Left renal cortex interstitium (tissue), 4 donors: ENCODE data around the gene ZBED4. TPM values are rescaled to one million over a fixed set of nuclear protein-coding genes. Genes with fewer than 3 reads are reported as not detected.

ENCODE experiments used
- DNase-seq, 4 donors: peaks; one replicate each; pipeline ENCODE4 v3.0.0-alpha.2; 2013; ENCODE audit warnings: low read depth in 4 of 4, low spot score in 2 of 4, missing footprints in 1 of 4
- polyA plus RNA-seq, 4 donors: library from polyadenylated mRNA; unstranded; fragments of 120-200 nt; gene quantifications; one replicate each; pipeline ENCODE4 v1.2.1, GENCODE V29; 2013; ENCODE audit not compliant: insufficient read length in 4 of 4

ZBED4 gene
- polyA plus RNA-seq, 4 donors, result 15.9 to 19.1 (median 17.1) TPM

DNA sequence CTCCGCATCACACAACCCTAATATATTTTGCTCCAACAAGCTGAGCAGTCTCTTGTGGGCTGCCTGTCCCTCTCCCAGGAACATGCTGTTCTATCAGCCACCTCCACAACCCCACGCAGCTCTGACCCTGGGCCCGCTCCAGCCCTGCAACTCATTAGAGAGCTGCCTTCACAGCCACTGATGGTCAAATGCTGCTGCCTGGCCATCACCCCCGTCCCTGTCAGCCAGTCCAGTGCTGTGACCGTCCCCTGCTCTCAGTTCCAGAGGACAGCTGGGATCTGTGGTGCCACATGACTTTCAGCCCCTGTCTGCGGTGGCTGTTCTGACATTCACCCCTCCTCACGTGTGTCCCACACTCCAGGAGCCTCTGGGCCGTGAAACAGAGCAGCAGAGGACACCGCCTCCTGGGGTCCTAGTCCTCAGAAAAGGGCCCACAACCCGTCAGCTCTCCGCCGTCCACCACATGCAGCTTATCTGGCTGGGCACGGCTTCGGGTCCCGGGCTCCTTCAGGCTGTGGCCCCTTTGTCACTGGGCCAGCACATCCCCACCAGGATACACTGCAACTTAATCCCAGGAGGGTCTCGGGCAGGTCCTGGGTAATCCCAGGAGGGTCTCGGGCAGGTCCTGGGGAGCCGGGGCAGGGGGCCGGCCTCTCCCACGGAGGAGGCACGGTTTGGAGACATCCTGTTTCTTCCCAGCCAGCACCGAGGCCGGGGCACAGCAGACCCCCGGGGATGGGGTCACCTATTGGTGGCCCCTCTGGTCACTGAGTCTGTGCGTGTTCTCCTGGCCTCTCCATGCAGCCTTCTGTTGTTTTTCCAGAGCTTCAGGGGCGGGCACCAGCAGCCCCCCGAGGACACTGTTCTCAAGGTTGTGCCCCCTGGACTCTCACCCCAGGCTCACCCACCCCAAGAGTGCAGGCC is 79.9 kb downstream of the ZBED4 start:
- DNase-seq, result no peak

DNA sequence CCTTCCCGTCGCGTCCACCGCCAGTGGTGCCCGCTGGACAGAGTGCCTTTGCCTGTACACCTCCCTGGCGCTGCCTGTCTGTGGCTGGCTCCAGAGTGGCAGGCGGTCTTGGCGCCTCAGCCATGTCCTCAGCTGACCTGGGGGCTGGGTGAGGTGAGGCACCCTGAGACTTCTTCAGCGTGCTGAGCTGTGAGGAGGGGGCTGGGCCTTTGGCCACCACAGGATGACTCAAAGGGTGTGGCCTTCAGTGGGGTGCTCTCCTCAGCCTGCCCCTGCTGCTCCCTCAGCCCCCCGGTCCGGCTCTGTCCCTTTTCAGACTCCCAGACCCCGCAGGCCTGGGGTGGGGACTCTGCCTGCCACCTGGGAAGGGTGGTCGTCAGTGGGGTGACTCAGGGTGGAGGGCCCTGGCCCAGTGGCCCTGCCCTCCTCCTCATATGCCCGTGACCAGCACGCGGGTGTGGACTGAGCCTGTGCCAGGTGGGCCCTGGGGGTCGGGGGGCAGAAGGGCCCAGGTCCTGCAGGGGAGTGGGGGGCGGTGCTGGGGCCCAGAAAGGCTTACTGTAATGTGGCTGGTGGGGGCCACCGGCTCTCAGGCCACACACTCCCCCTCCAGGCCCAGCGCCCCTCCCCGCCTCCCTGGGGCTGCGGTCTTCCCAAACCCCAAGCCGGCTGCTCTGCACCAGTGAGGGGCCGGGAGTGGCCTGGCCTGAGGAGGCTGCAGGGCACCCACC is 80.7 kb downstream of the ZBED4 start:
- DNase-seq, result no peak

DNA sequence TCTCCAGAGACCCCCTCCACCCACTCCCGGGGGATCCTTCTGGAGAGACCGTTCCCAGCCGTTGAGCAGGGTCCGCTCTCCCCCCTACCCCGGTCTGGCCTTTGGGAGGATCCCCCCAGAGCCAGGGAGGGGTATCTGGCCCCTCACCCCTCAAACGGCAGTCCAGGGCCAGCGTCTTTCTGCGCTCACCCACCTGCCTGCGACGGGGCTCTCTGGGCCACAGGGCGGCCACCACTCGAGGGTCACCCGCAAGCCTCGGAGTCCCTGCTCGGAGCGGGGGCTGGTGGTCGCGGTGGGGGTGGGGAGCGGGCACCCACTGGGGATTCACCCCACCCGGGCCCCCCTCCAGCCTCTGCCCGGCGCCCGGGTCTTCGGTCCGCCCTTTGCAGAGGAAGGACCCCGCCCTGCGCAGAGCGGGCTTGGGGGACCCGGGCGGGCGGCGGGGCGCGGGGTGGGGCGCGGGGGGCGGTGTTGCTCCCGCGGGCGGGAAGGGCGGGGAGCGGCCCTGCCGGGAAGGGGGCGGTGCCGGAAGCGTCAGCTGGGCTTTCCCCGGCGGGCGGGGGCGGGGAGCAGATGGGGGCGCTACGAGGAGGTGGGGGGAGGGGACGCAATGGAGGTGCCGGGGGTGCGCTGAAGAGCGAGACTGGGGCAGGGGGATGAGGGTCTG is 81.4 kb downstream of the ZBED4 start:
- no peak for DNase-seq

DNA sequence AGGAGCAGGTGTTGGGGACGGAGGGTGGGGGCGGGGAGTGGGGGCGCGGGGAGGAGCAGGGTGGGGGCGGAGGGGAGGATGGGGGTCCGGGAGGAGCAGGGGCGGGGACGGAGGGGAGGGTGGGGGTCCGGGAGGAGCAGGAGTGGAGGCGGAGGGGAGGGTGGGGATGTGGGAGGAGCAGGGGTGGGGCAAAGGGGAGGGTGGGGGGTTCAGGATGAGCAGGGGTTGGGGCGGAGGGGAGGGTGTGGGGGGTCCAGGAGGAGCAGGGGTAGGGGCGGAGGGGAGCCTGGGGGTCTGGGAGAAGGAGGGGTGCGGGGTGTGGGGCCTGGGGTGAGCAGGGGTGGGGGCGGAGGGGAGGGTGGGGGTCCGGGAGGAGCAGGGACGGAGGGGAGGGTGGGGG is 81.9 kb downstream of the ZBED4 start:
- DNase-seq, result no peak

DNA sequence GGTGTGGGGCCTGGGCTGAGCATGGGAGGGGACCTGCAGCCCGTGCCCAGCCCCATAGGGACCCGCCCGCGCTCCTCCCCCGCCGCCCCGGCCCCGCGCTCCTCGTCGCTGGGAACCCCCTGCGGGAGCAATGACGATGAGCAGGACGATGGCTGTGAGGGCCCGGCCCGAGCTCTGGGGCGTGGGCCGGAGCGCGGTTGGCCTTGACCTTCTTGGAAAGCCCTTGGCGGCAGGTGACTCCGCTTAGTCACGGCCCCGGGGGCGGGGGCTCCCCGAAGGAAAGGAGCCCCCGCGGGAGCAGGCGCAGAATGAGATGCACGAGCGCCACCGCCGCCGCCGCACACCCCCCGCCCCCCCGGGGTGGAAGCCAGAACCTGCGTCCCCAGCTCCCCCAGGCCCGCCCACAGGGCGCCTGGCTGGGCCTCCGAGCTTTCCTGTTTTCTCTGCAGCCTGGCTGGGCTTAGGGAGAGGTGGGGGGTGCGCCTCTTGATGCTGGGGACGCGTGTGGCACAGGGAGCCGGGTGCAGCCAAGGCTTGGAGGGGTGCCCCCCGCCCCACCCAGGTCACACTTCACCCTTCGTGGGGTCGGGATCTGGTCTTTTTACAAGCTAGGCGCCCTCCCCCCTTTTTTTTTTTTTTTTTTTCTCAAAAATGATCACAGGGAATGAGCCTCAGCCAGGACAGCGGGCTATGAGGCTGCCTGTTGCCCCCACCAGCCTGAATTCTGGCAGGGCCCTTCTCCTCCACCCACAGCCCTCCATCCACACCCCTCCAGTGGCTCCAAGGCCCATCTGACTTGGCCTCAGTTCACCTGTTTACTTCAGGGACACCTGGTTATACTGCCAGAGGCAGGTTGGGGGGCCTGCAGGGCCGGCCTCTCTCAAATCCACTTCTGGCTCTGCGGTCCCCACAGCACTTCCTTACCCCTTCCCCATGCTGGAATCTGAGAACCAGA is 82.7 kb downstream of the ZBED4 start:
- no peak for DNase-seq

DNA sequence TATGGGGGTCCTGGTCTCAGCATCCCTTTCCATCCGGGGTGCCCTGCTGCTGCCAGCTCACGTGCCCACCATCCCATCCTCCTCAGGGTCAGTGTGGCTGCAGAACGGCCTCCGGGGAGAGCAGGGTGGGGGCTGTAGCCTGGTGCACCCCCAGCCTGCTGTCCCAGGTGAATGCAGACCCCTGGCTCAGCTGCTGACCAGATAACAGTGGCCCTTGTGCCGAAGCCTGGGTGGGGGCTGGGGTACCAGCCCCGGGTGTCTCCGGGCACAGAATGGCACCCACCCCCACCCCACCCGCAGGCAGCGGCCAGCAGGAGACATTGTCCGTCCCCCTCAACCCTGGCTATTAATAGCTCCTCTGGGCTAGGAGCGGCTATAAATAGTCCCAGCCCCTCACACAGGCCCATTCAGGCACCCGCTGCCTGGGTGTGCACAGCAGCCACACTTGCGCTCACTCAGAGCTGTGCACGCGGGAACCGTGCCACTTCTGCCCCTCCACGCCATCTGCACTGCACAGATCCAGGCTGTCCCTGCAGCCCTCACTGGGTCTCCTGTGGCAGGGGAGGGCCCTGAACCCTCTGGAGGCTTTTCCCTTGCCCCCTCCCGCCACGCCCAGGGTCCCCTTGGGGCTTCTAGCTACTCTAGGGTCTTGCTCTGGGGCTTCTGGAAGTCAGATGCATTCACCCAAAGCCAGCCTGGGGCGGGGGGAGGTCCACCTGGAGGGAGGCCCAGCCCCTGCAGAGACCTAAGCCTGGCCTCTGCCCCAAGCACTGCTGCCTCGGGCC is 83.5 kb downstream of the ZBED4 start:
- no peak for DNase-seq

DNA sequence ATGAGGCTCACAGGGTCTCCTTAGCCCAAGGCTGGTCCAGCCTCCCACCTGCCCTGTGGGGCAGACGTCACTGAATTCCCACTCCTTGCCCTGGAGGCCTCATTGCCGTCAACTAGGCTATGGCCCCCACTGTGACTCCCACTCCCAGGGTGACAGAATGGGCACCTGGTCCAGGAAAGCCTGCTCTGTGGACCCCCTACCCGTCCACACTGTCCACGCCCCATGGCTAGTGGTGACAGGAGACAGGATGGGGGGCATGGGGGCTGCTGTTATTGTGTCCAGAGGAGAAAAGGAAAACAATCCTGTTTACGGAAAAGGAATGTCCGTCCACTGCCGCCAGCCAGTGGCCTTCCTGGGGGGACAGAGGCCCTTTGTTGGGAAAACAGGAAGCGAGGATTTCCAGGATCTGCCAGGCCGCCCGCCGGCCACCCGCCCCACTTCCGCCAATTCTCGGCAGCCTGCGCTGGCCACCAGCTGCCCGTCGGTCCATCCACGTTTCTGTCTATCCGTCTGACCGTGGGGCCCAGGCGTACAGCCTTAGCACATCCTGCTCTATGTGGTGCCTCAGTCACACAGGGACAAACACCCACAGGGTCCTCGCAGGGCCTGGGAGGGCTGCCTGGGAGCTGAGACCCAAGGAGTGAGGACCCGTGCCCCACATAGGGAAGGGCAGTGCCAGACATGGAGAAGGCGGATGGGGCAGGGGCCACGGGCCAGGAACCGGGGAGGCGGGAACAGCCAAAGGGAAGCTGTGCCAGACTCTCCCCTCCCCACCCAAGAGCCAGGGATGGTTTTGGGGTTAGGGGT is 84.3 kb downstream of the ZBED4 start:
- DNase-seq, result no peak

DNA sequence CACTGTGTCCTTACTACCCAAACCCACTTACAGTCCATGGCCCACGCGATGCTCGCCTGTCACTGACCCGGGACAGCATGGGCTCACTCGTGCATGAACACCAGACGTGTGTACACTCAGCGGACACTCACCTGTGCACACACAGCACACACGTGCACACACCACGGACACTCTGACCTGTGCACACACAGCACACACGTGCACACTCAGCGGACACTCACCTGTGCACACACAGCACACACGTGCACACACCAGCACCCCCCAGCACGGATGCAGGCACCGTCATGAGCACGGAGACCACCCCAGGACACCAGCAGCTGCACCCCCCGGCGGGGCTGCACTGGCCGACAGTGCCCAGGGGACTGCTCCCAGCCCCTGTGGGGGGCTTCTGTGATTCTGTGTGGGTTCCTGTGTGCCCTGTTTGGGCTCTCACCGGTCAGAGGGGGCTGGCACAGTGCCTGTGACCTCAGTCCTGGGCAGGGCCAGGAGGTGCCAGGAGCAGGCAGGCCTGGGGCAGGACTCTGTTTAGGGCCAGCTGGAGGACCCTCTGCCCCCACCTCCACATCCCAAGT is 85.0 kb downstream of the ZBED4 start:
- no peak for DNase-seq

Other genes with a start within 250 kb of the ZBED4 start
- 10 to 100 TPM; 29.2 to 49.0 (median 40.4) TPM for gene BRD1, start 26.0 kb upstream of the ZBED4 start, polyA plus RNA-seq
- 10 to 100 TPM; 23.0 to 43.3 (median 37.2) TPM for gene ALG12, start 64.6 kb downstream of the ZBED4 start, polyA plus RNA-seq
- 10 to 100 TPM; 23.2 to 39.9 (median 31.0) TPM for gene CRELD2, start 64.8 kb downstream of the ZBED4 start, polyA plus RNA-seq
- 10 to 100 TPM; 14.5 to 26.4 (median 22.3) TPM for gene PIM3, start 106.9 kb downstream of the ZBED4 start, polyA plus RNA-seq
- under 1 TPM in 1 of 4 donors, not detected in 3; 0.06 TPM for gene IL17REL, start 158.9 kb downstream of the ZBED4 start, polyA plus RNA-seq
- not detected for gene TTLL8, start 204.5 kb downstream of the ZBED4 start, polyA plus RNA-seq
- 1 to 10 TPM in 3 of 4 donors, under 1 TPM in 1; 0.78 to 1.6 (median 1.2) TPM for gene MLC1, start 231.6 kb downstream of the ZBED4 start, polyA plus RNA-seq
- 1 to 10 TPM in 2 of 4 donors, under 1 TPM in 2; 0.37 to 1.2 (median 0.86) TPM for gene MOV10L1, start 236.2 kb downstream of the ZBED4 start, polyA plus RNA-seq